Bronchial epithelial cell (primary cell): ENCODE data around the gene STAMBP. TPM values are rescaled to one million over a fixed set of nuclear protein-coding genes. Genes with fewer than 3 reads are reported as not detected.
"Not testable (repeated sequence)": the region's sequence is repeated elsewhere in the genome, so short reads cannot be mapped to it uniquely, and the experiment has no call there.

Source experiments
- DNase-seq: peaks from one replicate; pipeline ENCODE4 v3.0.0-alpha.2; 2010; ENCODE audit warnings: low read depth
- FAIRE-seq: peaks from 2 replicates; lab custom pipeline; 2011; peaks lifted over from hg19 to GRCh38; lab: Jason Lieb, UNC
- H3K27me3 ChIP-seq: 2 replicates; pipeline ENCODE4 v1.5.1; 2011; ENCODE audit warnings: low read length; ENCODE audit not compliant: control insufficient read depth, insufficient read depth
- H3K36me3 ChIP-seq: 2 replicates; pipeline ENCODE4 v1.5.1; 2011; ENCODE audit warnings: low read length; ENCODE audit not compliant: control insufficient read depth, insufficient read depth
- H3K4me3 ChIP-seq: 2 replicates; pipeline ENCODE4 v1.5.1; 2011; ENCODE audit warnings: mild to moderate bottlenecking, low read depth, low read length, control low read depth
- CTCF ChIP-seq: IDR thresholded peaks from 2 replicates; pipeline ENCODE4 v1.5.1; 2011; ENCODE audit warnings: mild to moderate bottlenecking, moderate library complexity, low read length, control low read depth, inconsistent platforms; ENCODE audit not compliant: insufficient read depth, severe bottlenecking
- total RNA-seq: library from RNA; depleted of rRNA; stranded (reverse); fragments of >200 nt; gene quantifications from 2 replicates; pipeline ENCODE4 v1.2.1, GENCODE V29; 2014

Gene STAMBP
- total RNA-seq, 1 donor from 2014 or later: 24.0 TPM

GRCh38 chr2:73901143-73901542 is 72.4 kb downstream of the STAMBP start:
- Histone ChIP-seq H3K36me3 (no peaks in the 10 kb centered on the region), H3K4me3 (no peak overlapping the region), H3K27me3 (no peaks in the 10 kb centered on the region)
- no peak for TF ChIP-seq CTCF
- DNase-seq: no peak
- no peak for FAIRE-seq

DNA sequence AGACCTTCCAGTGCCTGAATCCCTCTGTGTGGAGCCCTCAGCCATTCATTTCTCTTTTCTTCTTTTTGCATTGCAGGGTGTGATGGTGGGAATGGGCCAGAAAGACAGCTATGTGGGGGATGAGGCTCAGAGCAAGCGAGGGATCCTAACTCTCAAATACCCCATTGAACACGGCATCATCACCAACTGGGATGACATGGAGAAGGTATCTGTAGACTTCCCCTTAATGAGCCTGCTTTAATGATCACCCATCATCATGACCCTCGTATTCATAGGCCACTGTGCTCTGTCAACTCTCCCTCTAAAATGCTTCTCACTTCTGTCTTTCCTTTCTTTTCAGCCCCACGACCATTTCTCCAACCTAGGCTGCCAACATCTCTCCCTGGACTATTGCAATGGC is 73.5 kb downstream of the STAMBP start:
- Histone ChIP-seq H3K36me3 (no peaks in the 10 kb centered on the region), H3K4me3 (no peak overlapping the region), H3K27me3 (no peaks in the 10 kb centered on the region)
- no peak for TF ChIP-seq CTCF
- FAIRE-seq (peak; percentile 50), DNase-seq (no peak)

DNA sequence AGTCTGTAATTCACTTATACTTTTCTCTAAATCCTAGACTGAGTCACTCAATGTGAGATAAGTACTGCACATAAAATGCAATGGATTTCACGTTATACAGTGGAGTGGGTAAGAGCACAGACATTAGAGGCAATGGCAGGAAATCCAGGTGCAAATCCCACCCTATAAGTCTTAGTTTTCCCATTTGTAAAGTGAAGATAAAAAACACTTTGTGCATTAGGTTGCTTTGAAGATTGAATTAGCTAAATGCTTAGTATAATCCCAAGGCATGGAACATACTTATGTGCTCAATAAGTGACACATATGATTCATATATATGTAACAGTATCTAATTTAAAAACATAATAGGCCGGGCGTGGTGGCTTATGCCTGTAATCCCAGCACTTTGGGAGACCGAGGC is 74.6 kb downstream of the STAMBP start:
- no peak overlapping the region for H3K4me3 ChIP-seq
- H3K27me3 ChIP-seq: no peaks in the 10 kb centered on the region
- no peak for DNase-seq
- no peak for TF ChIP-seq CTCF
- no peaks in the 10 kb centered on the region for H3K36me3 ChIP-seq
- no peak for FAIRE-seq

GRCh38 chr2:73903949-73904613 is 75.3 kb downstream of the STAMBP start:
- DNase-seq, H3K36me3 ChIP-seq, H3K27me3 ChIP-seq, FAIRE-seq, H3K4me3 ChIP-seq: not testable (repeated sequence)

- no peak for TF ChIP-seq CTCF
- no peak for DNase-seq
- no peaks in the 10 kb centered on the region for H3K36me3 ChIP-seq
- H3K27me3 ChIP-seq: no peaks in the 10 kb centered on the region
- H3K4me3 ChIP-seq: no peak overlapping the region
- no peak for FAIRE-seq
Observed at GRCh38 chr2:73904952-73905351, 76.2 kb downstream of the STAMBP start.

DNA sequence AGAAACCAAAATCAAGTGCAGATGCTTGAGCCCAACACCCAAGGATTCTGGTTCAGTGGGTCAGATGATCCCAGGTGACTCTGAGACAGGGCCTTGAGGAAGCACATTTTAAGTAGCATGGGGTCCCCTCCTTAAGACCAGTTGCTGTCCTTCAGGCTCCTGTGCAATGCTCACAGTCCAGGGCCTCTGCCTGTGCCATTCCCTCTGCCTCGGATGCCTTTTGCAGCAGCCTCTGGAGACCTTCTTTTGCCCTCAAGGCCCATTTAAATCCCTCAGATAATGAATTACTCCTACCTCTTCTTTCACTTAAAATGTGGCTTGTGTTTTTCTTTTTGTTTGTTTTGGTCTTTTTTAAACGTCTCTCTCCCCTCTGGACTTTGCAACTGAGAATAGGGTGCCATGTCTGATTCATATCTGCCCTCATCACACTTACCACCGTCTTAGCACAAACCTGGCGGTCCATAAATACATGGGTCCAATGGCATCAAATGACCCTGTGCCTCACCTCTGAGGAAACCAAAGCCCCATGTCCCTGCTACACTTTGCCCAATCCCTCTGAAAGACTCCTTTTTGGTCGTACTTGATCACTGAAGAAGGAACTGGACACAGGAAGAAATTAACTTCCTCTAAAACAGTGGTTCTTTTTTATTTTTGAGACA is 78.2 kb downstream of the STAMBP start:
- no peak overlapping the region for H3K4me3 ChIP-seq
- FAIRE-seq (no peak), DNase-seq (no peak)
- no peak for TF ChIP-seq CTCF
- no peaks in the 10 kb centered on the region for H3K36me3 ChIP-seq
- H3K27me3 ChIP-seq: no peaks in the 10 kb centered on the region
